H9 (cell line): ENCODE results near the gene SUPT20H. TPM values are rescaled to one million over a fixed set of nuclear protein-coding genes. Genes with fewer than 3 reads are reported as not detected.

ENCODE experiments used
- DNase-seq: peaks from one replicate; pipeline ENCODE4 v3.0.0-alpha.2; 2017
- H2AFZ ChIP-seq: one replicate; pipeline ENCODE4 v1.6.1; 2013; ENCODE audit warnings: mild to moderate bottlenecking, low read length, control low read depth, moderate library complexity
- H2AK5ac ChIP-seq: 2 replicates; pipeline ENCODE4 v1.6.1; 2013; ENCODE audit warnings: low read length, control low read depth, mixed read lengths; ENCODE audit not compliant: insufficient read length
- H2BK120ac ChIP-seq: one replicate; pipeline ENCODE4 v1.6.1; 2013; ENCODE audit warnings: low read depth, mild to moderate bottlenecking, low read length, control low read depth, inconsistent platforms; ENCODE audit not compliant: poor library complexity, severe bottlenecking
- H2BK12ac ChIP-seq: 2 replicates; pipeline ENCODE4 v1.6.1; 2013; ENCODE audit warnings: low read length, control low read depth, mixed read lengths, low read depth; ENCODE audit not compliant: insufficient read length
- H2BK15ac ChIP-seq: 2 replicates; pipeline ENCODE4 v1.6.1; 2013; ENCODE audit warnings: low read depth, low read length, control low read depth
- H2BK20ac ChIP-seq: one replicate; pipeline ENCODE4 v1.6.1; 2013; ENCODE audit warnings: low read depth, mild to moderate bottlenecking, low read length, control low read depth, inconsistent platforms; ENCODE audit not compliant: poor library complexity, severe bottlenecking
- H2BK5ac ChIP-seq: 2 replicates; pipeline ENCODE4 v1.6.1; 2013; ENCODE audit warnings: low read length, control low read depth, mixed read lengths; ENCODE audit not compliant: insufficient read length
- H3K14ac ChIP-seq: 2 replicates; pipeline ENCODE4 v1.6.1; 2013; ENCODE audit warnings: low read length, control low read depth; ENCODE audit not compliant: insufficient read depth
- H3K18ac ChIP-seq: 2 replicates; pipeline ENCODE4 v1.6.1; 2013; ENCODE audit warnings: low read depth, mild to moderate bottlenecking, mixed read lengths, low read length, control low read depth; ENCODE audit not compliant: insufficient read length
- H3K23ac ChIP-seq: 2 replicates; pipeline ENCODE4 v1.6.1; 2013; ENCODE audit warnings: low read length, control low read depth, mixed read lengths, low read depth; ENCODE audit not compliant: insufficient read length
- H3K23me2 ChIP-seq: 2 replicates; pipeline ENCODE4 v1.6.1; 2013; ENCODE audit warnings: low read depth, mild to moderate bottlenecking, mixed read lengths, low read length, control low read depth; ENCODE audit not compliant: insufficient read length, poor library complexity, severe bottlenecking
- H3K27ac ChIP-seq: 2 replicates; pipeline ENCODE4 v1.5.1; 2013; ENCODE audit warnings: low read length, control low read depth, mixed read lengths, low read depth; ENCODE audit not compliant: insufficient read length
- H3K27me3 ChIP-seq: 2 replicates; pipeline ENCODE4 v1.6.1; 2013; ENCODE audit warnings: low read length, control low read depth, inconsistent platforms; ENCODE audit not compliant: insufficient read depth
- H3K4ac ChIP-seq: 2 replicates; pipeline ENCODE4 v1.6.1; 2013; ENCODE audit warnings: low read depth, mild to moderate bottlenecking, control low read depth, inconsistent platforms, low read length, moderate library complexity
- H3K4me1 ChIP-seq: 2 replicates; pipeline ENCODE4 v1.6.1; 2013; ENCODE audit warnings: low read length, control low read depth, inconsistent platforms; ENCODE audit not compliant: insufficient read depth
- H3K4me2 ChIP-seq: 2 replicates; pipeline ENCODE4 v1.6.1; 2013; ENCODE audit warnings: low read length, control low read depth, mixed read lengths; ENCODE audit not compliant: insufficient read length, insufficient read depth
- H3K56ac ChIP-seq: 2 replicates; pipeline ENCODE4 v1.6.1; 2013; ENCODE audit warnings: low read depth, mild to moderate bottlenecking, mixed read lengths, low read length, control low read depth; ENCODE audit not compliant: insufficient read length
- H3K79me1 ChIP-seq: 2 replicates; pipeline ENCODE4 v1.6.1; 2013; ENCODE audit warnings: low read depth, mild to moderate bottlenecking, moderate library complexity, low read length, control low read depth, inconsistent platforms; ENCODE audit not compliant: insufficient read depth, poor library complexity, severe bottlenecking
- H3K79me2 ChIP-seq: 2 replicates; pipeline ENCODE4 v1.6.1; 2013; ENCODE audit warnings: low read length, control low read depth, inconsistent platforms; ENCODE audit not compliant: insufficient read depth
- H3K9ac ChIP-seq: 2 replicates; pipeline ENCODE4 v1.6.1; 2013; ENCODE audit warnings: low read length, control low read depth, mixed read lengths; ENCODE audit not compliant: insufficient read length; ENCODE audit errors: extremely low read depth
- H3K9me3 ChIP-seq: one replicate; pipeline ENCODE4 v1.6.1; 2013; ENCODE audit warnings: low read depth, low read length, inconsistent platforms; ENCODE audit not compliant: control insufficient read depth
- H3T11ph ChIP-seq: one replicate; pipeline ENCODE4 v1.6.1; 2013; ENCODE audit warnings: mild to moderate bottlenecking, low read length, control low read depth, inconsistent platforms
- H4K20me1 ChIP-seq: one replicate; pipeline ENCODE4 v1.6.1; 2013; ENCODE audit not compliant: control insufficient read depth, insufficient read length, insufficient read depth
- H4K5ac ChIP-seq: 2 replicates; pipeline ENCODE4 v1.6.1; 2013; ENCODE audit warnings: low read depth, mild to moderate bottlenecking, mixed read lengths, low read length, control low read depth; ENCODE audit not compliant: insufficient read length
- H4K8ac ChIP-seq: replicated peaks from 2 replicates; pipeline ENCODE4 v1.6.1; 2013; ENCODE audit warnings: low read length, control low read depth, mixed read lengths, low read depth; ENCODE audit not compliant: insufficient read length
- H4K91ac ChIP-seq: 2 replicates; pipeline ENCODE4 v1.6.1; 2013; ENCODE audit warnings: low read depth, mild to moderate bottlenecking, moderate library complexity, mixed read lengths, low read length, control low read depth; ENCODE audit not compliant: insufficient read length
- H3K27ac Mint-ChIP-seq, 3 experiments: 2 replicates in 2 of 3; 3 replicates in 1 of 3; pipeline ENCODE4 v1.8.0; 2020 to 2021; ENCODE audit warnings: mixed read lengths in 3 of 3, mild to moderate bottlenecking in 1 of 3, moderate library complexity in 1 of 3
- H3K27me3 Mint-ChIP-seq: 2 replicates; pipeline ENCODE4 v1.8.0; 2021; ENCODE audit warnings: low read depth, mild to moderate bottlenecking, moderate library complexity, mixed read lengths
- H3K36me3 Mint-ChIP-seq, 3 experiments: 2 replicates in 2 of 3; 3 replicates in 1 of 3; pipeline ENCODE4 v1.8.0; 2020 to 2021; ENCODE audit warnings: low read depth in 3 of 3, mixed read lengths in 3 of 3; ENCODE audit not compliant: insufficient read depth in 1 of 3
- H3K4me1 Mint-ChIP-seq, 2 experiments: 2 replicates each; pipeline ENCODE4 v1.8.0; 2020; ENCODE audit warnings: mixed read lengths in 2 of 2
- H3K4me3 Mint-ChIP-seq, 2 experiments: 2 replicates in 1 of 2; 3 replicates in 1 of 2; pipeline ENCODE4 v1.8.0; 2020 to 2021; ENCODE audit warnings: mild to moderate bottlenecking in 2 of 2, mixed read lengths in 2 of 2, moderate library complexity in 1 of 2
- H3K9me3 Mint-ChIP-seq, 2 experiments: 2 replicates in 1 of 2; 3 replicates in 1 of 2; pipeline ENCODE4 v1.8.0; 2020; ENCODE audit warnings: mild to moderate bottlenecking in 2 of 2, mixed read lengths in 2 of 2, moderate library complexity in 1 of 2
- WGBS: extraction: QIAGEN DNeasy Blood & Tissue Kit; methylation state at CpG from one replicate; pipeline ENCODE4 v1.1.7; 2013; ENCODE audit warnings: missing lambda C conversion rate, low lambda C conversion rate, mixed read lengths; ENCODE audit not compliant: insufficient read length; ENCODE audit errors: extremely low coverage; 5-methylcytosine and 5-hydroxymethylcytosine counted together
- total RNA-seq: library from RNA; stranded (reverse); gene quantifications from 2 replicates; pipeline ENCODE4 v1.2.1, GENCODE V29; 2021
- TF ChIP-seq, protein P1 (sequence below): fragments of 200-600 bp; sonication (generic); conservative IDR thresholded peaks from 3 replicates; pipeline ENCODE4 v1.8.0; 2021; ENCODE audit warnings: antibody characterized with exemption, mild to moderate bottlenecking

Gene SUPT20H
- total RNA-seq, 1 experiment from 2014 or later = 59.5 TPM

- Histone ChIP-seq H3K27ac (no peak overlapping the region), H3K4ac (no peak overlapping the region), H4K91ac (no peak overlapping the region), H3K4me2 (no peak overlapping the region), H3T11ph (no peak overlapping the region), H3K18ac (no peak overlapping the region), H3K56ac (no peak overlapping the region), H2BK20ac (no peak overlapping the region), H4K5ac (no peak overlapping the region), H2BK12ac (no peak overlapping the region), H3K9ac (no peak overlapping the region), H3K4me1 (no peaks in the 10 kb centered on the region), H3K27me3 (no peaks in the 10 kb centered on the region), H3K79me2 (no peaks in the 10 kb centered on the region), H3K14ac (no peak overlapping the region), H3K23me2 (no peaks in the 10 kb centered on the region), H2AFZ (no peak overlapping the region), H3K23ac (no peak overlapping the region), H4K20me1 (no peaks in the 10 kb centered on the region), H2BK120ac (no peak overlapping the region), H2BK5ac (no peak overlapping the region), H2AK5ac (no peak overlapping the region), H3K9me3 (no peaks in the 10 kb centered on the region), H4K8ac (no peak overlapping the region), H2BK15ac (no peak overlapping the region), H3K79me1 (no peaks in the 10 kb centered on the region)
- no peak for DNase-seq
- Mint-ChIP-seq H3K27me3 (no peaks in the 10 kb centered on the region), H3K4me1 (peaks cover 2 to 3% of the 10 kb centered on the region in 2 experiments; a peak in 3 of 4 replicates), H3K4me3 (no peak overlapping the region), H3K27ac (no peak overlapping the region), H3K9me3 (no peaks in the 10 kb centered on the region), H3K36me3 (no peaks in the 10 kb centered on the region)
- TF ChIP-seq, protein P1, sequence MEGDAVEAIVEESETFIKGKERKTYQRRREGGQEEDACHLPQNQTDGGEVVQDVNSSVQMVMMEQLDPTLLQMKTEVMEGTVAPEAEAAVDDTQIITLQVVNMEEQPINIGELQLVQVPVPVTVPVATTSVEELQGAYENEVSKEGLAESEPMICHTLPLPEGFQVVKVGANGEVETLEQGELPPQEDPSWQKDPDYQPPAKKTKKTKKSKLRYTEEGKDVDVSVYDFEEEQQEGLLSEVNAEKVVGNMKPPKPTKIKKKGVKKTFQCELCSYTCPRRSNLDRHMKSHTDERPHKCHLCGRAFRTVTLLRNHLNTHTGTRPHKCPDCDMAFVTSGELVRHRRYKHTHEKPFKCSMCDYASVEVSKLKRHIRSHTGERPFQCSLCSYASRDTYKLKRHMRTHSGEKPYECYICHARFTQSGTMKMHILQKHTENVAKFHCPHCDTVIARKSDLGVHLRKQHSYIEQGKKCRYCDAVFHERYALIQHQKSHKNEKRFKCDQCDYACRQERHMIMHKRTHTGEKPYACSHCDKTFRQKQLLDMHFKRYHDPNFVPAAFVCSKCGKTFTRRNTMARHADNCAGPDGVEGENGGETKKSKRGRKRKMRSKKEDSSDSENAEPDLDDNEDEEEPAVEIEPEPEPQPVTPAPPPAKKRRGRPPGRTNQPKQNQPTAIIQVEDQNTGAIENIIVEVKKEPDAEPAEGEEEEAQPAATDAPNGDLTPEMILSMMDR = no peak
- WGBS = no CpG with 5 or more reads among the region's 2 CpGs
Measured at GRCh38 chr13:37076818-37077217, 17.3 kb upstream of the SUPT20H start.
